ENCODE data around the gene CAD.

CAD gene

DNA sequence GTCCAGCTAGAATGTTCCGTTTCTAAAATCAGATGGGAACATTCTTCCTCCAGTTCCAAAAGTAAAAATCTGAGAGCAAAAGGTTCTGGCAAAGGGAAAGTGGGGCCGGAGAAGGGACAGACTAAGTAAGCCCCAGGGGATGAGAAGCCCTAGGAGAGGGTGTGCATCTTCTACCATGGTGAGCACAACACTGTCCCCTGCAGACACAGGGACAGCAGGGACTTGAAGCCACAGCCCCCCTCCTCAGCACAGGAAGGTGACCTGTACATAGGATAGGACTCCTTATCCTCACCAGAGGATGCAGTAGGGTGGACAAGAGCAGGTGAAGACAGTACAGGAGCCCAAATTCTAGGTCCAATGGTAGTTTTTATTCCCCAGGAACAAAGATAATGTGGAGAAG, 17.9 kb upstream of the CAD start:
- DNase-seq, result no peak

GRCh38 chr2:27201675-27202074, 15.5 kb upstream of the CAD start:
- DNase-seq, result no peak

GRCh38 chr2:27202854-27203253, 14.3 kb upstream of the CAD start:
- no peak for DNase-seq

GRCh38 chr2:27203741-27204140, 13.4 kb upstream of the CAD start:
- no peak for DNase-seq

DNA sequence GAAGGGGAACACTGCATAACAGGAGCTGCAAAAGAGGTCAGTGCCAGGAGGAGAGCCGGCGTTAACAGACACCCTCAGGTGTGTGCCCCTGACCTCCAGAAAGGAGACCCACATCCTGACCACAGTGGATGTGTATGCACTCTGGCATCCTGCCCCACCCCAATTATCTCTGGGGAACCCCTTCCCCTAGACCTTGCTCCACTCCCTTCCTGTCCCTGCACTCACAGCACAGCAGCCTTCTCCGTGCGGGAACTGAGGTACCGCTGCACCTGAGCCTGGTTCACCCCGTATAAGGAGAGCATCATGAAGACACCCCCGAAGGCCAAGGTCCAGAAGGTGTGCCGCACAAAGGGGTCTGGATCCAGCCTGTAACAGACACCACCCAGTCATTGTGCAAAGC, 12.6 kb upstream of the CAD start:
- DNase-seq, result no peak

DNA sequence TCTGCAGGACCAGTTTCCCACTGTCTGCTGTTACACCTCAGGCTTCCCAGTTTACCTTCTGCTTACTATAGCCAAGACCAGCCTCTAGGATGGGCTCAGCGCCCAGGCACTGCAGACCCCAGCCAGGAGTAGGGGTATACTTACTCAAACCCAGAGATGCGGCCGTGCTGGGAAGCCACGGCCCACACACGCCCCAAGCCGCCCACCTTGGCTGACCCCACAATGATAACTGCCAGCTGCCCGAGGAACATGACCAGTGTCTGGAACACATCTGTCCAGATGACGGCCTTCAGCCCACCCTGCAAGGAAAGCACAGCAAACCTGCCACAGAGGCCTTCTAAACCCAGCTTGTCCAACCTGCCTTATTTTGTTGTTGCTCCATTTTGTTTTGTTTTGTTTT, 12.0 kb upstream of the CAD start:
- DNase-seq, result no peak

DNA sequence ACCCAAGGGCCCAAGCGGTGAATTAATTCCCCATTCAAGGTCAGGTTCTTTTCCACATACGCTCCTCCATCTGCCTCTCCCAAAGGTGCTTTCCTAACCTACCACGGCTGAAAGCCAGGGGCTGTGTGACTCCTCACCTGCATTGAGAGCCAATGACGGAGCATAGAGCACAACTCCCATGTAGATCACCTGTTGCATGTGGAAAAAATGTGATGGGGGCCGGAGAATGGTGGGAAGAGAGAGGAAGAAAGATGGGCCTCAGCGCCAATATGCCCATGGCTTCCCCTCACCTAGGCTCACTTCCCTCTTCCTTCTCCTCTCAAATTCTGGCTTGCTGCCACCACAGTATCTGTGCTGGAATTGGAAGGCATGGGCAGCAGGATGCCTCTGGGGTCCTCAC, 10.8 kb upstream of the CAD start:
- no peak for DNase-seq

GRCh38 chr2:27208486-27209050, 8.6 kb upstream of the CAD start:
- no peak for DNase-seq

DNA sequence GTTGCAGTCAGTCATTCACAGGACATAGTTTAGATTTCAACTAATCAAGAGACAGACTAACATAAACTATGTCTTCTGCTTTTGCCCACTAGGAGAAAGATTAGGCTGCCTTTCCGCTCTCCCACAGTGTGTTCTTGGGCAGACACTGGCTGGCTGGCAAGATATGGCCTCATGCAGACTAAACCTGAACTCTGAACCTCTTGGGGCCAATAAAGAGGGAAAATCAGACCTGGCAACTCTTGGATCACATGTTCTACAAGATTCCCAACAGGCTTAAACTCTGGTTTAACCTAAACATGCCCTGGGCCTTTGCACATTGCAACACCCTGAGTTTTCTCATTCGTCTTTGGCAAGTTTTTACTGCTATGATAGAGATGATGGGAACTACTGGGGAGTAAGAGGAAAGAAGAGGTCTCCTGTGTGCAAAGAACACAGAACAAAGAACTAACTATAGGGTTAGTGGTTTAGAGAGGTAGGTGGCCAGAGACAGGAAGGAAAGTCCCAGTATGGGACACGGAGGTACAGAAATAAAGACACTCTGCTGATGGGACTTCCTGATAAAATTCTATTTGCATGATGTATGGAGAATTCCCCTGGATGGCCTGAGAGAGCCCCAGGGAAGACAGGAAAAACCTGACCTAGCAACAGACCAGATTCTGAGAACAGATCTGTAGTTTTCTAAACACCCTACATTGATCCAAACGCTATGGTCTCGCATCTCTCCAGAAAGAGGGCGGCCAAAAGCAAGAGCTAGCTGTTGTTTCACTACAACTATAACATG, 7.4 kb upstream of the CAD start:
- DNase-seq, result no peak

DNA sequence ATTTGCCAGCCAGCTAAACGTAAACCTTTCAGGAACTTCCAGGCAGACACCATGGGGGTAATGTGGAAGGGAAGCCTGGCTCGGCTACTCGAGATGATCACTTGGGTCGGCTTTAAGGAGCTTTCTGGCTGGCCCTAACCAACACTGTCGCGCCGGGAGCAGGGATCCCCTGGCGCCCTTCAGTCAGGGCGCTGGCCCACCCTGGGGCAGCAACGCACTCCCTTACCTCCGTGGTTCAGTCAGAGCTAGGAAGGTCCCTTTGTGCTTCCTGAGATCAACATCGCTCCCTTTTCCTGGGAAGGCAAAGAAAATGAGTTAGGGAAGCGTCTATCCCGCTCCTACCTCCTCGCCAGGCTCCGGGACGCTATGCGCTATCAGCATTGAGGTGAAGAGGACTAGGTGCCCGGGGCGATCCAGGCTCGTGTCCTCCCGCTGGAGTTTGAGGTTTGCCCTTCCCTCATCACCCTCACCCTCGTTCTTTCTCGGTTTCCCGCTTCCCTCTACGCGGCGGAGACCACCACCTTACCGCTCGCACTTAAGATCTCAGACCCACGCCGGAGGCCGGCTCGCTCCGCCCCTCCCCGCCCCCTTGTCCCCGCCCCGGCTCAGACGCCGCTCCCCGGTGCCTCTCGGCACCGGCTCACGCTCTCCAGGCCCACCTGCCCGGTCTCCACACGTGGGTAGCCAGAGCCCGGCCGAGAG, 5.8 kb upstream of the CAD start:
- no peak for DNase-seq

- peak; percentile 93 for DNase-seq
Measured at GRCh38 chr2:27211943-27212625, 5.1 kb upstream of the CAD start, which contains the start of the genes ATRAID and SLC5A6. TSS of gene ATRAID (plus strand) at chr2:27212041. CDS start at chr2:27212369, 328 bp downstream. TSS of gene SLC5A6 (minus strand) at chr2:27212268. CDS start at chr2:27207650, 4,618 bp downstream.

GRCh38 chr2:27212626-27213471, 4.3 kb upstream of the CAD start:
- no peak for DNase-seq

GRCh38 chr2:27214941-27215340, 2.2 kb upstream of the CAD start:
- no peak for DNase-seq

DNA sequence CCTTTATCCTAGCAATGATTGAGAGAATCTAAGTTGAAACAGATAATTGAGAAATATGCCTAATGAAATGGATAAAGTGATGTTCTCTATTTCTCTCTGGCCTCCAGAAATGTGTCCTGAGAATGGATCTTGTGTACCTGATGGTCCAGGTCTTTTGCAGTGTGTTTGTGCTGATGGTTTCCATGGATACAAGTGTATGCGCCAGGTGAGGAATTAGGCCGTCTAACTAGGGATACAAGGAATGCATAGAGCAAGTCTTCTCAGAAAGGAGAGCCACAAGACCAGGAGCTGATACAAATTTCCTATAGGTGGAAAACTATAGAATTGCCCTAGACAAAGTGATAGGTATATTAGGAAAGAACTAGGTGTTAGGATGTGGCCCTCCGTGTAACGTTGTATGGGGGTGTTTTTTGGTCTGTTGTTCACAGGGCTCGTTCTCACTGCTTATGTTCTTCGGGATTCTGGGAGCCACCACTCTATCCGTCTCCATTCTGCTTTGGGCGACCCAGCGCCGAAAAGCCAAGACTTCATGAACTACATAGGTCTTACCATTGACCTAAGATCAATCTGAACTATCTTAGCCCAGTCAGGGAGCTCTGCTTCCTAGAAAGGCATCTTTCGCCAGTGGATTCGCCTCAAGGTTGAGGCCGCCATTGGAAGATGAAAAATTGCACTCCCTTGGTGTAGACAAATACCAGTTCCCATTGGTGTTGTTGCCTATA, 592 bp upstream of the CAD start:
- DNase-seq, result no peak

- no peak for DNase-seq
Measured at GRCh38 chr2:27218614-27219013, 1.4 kb downstream of the CAD start.

DNA sequence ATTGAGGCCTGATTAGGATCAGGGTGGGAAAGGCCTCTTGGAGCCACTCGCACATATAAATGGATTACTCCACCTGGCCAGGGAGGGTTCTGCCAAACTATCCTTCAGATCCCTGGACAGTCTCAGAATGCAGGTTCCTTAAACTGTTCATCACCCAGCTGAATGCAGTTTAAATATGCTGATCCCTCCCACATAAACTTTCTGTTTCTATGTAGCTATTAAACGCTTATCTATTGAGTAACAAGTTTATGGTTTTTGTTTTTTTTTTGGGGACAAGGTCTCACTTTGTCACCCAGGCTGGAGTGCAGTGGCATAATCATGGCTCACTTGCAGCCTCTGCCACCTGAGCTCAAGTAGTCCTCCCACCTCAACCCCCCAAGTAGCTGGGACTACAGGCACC, 1.9 kb downstream of the CAD start:
- DNase-seq, result no peak

GRCh38 chr2:27220091-27220490, 2.9 kb downstream of the CAD start:
- no peak for DNase-seq

DNA sequence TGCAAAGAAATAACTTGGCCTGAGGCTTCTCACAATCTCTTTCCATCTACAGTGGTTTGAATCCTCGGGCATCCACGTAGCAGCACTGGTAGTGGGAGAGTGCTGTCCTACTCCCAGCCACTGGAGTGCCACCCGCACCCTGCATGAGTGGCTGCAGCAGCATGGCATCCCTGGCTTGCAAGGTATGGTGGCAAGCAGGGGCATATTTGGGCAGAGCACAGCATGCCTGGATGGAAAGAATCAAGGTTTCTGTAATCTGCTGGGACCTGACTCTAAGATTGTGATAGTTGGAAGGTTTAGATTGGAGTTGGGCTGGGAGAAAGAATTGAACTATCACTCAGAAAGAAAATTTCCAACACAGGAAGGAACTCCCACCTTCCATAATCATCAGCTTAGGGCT, 4.0 kb downstream of the CAD start:
- DNase-seq, result no peak

DNA sequence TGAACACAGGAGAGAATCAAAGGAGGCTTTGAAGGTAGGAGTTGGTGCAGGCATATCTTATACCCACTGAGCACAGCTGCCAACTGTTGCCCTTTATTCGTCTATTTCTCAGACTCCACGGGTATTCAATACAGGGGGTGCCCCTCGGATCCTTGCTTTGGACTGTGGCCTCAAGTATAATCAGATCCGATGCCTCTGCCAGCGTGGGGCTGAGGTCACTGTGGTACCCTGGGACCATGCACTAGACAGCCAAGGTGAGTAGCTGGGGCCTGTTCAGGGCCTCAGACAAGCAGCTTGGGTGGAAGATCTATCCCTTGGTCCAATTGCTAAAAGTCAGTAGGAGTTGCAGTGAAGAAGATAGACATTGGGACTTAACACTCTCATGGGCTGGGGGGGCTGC, 5.2 kb downstream of the CAD start:
- DNase-seq, result no peak

- no peak for DNase-seq
Measured at GRCh38 chr2:27223416-27223815, 6.2 kb downstream of the CAD start.

DNA sequence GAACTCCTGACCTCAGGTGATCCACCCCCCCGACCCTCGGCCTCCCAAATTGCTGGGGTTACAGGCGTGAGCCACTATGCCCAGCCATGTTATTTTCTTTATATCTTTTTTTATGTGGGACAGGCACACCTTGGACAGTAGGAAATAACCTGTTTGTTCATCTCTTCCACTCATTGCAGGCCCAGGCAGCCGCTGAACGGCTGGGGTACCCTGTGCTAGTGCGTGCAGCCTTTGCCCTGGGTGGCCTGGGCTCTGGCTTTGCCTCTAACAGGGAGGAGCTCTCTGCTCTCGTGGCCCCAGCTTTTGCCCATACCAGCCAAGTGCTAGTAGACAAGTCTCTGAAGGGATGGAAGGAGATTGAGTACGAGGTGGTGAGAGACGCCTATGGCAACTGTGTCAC, 8.4 kb downstream of the CAD start:
- no peak for DNase-seq

GRCh38 chr2:27227501-27227900, 10.3 kb downstream of the CAD start:
- no peak for DNase-seq
